Measurements from ENCODE around the gene ABL1.

Gene ABL1

GRCh38 chr9:130897105-130897751 lies 62.2 kb downstream of the ABL1 start:
- no peak overlapping the region for H3K4me3 ChIP-seq (replicated peaks in 1 of 2; ENCODE audit: low read depth in 2 of 2, low read length in 2 of 2)
- no peak for DNase-seq (ENCODE audit: low read depth in 2 of 2)
- no peak for TF ChIP-seq CTCF (IDR thresholded peaks at IDR 0.05; ENCODE audit: low read depth, low read length)

- H3K4me3 ChIP-seq (replicated peaks in 1 of 2; ENCODE audit: low read depth in 2 of 2, low read length in 2 of 2), result no peak overlapping the region
- TF ChIP-seq CTCF (IDR thresholded peaks at IDR 0.05; ENCODE audit: low read depth, low read length), result no peak
- no peak for DNase-seq (ENCODE audit: low read depth in 2 of 2)
Observed at GRCh38 chr9:130897848-130898551, 62.9 kb downstream of the ABL1 start.

GRCh38 chr9:130898552-130898852 lies 63.4 kb downstream of the ABL1 start:
- DNase-seq (ENCODE audit: low read depth in 2 of 2), result no peak
- no peak for TF ChIP-seq CTCF (IDR thresholded peaks at IDR 0.05; ENCODE audit: low read depth, low read length)
- no peak overlapping the region for H3K4me3 ChIP-seq (replicated peaks in 1 of 2; ENCODE audit: low read depth in 2 of 2, low read length in 2 of 2)

- no peak for TF ChIP-seq CTCF (IDR thresholded peaks at IDR 0.05; ENCODE audit: low read depth, low read length)
Observed at GRCh38 chr9:130899051-130899748, 64.1 kb downstream of the ABL1 start.

GRCh38 chr9:130900701-130901497 lies 65.8 kb downstream of the ABL1 start:
- no peak for TF ChIP-seq CTCF (IDR thresholded peaks at IDR 0.05; ENCODE audit: low read depth, low read length)
- no peak for DNase-seq (ENCODE audit: low read depth in 2 of 2)
- no peak overlapping the region for H3K4me3 ChIP-seq (replicated peaks in 1 of 2; ENCODE audit: low read depth in 2 of 2, low read length in 2 of 2)

More at GRCh38 chr9:130899051-130899748, 64.1 kb downstream of the ABL1 start:
- no peak overlapping the region for H3K4me3 ChIP-seq (replicated peaks in 1 of 2; ENCODE audit: low read depth in 2 of 2, low read length in 2 of 2)
- no peak for DNase-seq (ENCODE audit: low read depth in 2 of 2)

- no peak overlapping the region for H3K4me3 ChIP-seq (replicated peaks in 1 of 2; ENCODE audit: low read depth in 2 of 2, low read length in 2 of 2)
- DNase-seq (ENCODE audit: low read depth in 2 of 2), result no peak
- no peak for TF ChIP-seq CTCF (IDR thresholded peaks at IDR 0.05; ENCODE audit: low read depth, low read length)
Observed at GRCh38 chr9:130901498-130902203, 66.6 kb downstream of the ABL1 start.
